Activated naive CD4-positive, alpha-beta T cell treated with anti-CD3 and anti-CD28 coated beads, Interleukin-2, amount 50 U/mL, for 16 hours (primary cell): Measurements from ENCODE around the gene GPX7.

Experiments used
- DNase-seq: peaks from one replicate; pipeline ENCODE4 v3.0.0-alpha.2; 2020

GPX7 gene

DNA sequence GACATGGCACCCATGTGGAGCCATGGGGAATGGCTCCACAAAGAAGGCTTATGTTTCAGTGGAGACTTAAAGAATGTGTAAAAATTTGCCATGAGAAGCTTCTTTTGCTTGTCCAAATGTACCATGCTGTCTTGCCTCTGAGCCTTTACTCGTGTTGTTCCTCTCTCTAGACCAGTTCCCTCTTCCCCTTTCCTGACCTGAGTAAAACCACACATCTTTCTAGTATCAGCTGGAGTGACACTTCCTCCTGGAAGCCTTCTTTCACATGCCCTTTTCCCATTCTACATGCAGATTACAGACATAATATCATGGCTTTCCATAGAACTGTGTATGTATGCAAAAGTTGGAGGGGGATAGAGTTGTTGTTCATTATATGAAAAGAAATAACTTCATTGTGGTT is 13.6 kb upstream of the GPX7 start:
- DNase-seq, result no peak

- DNase-seq, result no peak
These were observed 11.9 kb upstream of the GPX7 start for GRCh38 chr1:52590266-52590665.

DNA sequence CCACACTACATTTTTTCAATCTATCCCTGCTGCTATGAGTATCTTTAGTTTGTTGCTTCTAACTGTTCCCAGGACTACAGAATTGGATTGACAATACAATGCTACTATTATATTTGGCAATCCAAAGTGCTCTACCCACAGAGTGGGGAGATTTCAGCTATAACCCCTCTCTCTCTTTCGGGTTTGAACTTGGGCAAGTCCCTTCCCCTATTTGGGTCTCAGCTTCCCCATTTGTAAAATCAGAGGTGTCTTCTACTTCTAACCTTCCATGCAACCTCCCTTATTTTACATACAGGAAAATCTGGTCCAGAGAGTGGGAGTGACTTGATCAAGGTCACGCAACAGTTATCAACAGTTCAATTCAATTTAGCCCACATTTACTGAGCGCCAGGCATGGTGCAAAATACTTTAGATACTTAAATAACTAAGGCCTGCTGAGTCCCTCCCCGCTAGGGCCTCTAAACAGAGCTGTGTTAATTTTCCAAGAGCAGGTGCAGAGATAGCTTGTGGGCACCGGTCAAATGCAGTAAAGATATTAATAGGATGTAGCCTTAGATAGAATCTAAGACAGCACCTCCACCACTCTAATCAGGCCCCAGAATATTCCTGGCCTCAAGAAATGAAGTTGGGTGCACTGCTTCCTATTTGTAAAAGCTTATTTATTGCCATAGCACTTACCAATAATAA is 9.4 kb upstream of the GPX7 start:
- DNase-seq, result no peak

- no peak for DNase-seq
These were observed 8.7 kb upstream of the GPX7 start for GRCh38 chr1:52593495-52593894.

GRCh38 chr1:52595061-52595460 is 7.1 kb upstream of the GPX7 start:
- no peak for DNase-seq

GRCh38 chr1:52597912-52598311 is 4.3 kb upstream of the GPX7 start:
- no peak for DNase-seq

DNA sequence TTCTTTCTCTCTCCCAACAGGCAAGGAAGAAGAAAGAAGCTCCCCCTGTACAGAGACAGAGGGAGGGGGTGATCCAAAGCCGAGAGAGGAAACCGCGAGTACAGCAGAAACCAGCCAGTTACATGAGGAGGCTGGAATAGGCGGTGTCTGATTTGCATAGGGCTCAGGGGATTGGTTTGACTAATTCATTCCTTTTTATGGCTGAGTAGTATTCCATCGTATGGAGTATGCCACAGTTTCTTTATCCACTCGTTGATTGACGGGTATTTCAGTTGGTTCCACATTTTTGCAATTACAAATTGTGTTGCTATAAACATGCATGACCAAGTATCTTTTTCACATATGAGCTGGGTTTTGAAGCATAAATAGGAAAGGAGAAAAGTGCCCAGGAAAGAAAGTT is 3.4 kb upstream of the GPX7 start:
- DNase-seq, result no peak

DNA sequence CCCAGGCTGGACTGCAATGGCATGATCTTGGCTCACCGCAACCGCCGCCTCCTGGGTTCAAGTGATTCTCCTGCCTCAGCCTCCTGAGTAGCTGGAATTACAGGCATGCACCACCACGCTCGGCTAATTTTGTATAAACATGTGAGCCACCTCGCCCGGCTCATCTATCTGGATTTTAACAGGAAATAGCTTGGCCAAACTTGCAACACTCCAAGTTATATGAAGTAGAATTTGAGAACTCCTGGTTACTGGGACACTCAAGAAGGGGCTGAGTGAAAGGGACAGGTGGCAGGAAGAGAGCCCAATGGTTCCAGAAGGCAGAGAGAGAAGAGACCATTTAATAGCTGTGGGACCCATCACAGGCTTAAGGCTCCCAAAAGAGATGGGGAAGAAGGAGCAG is 2.9 kb upstream of the GPX7 start:
- no peak for DNase-seq

- no peak for DNase-seq
These were observed 1.5 kb upstream of the GPX7 start for GRCh38 chr1:52600533-52601179.

GRCh38 chr1:52601519-52601918 is 652 bp upstream of the GPX7 start:
- no peak for DNase-seq

- DNase-seq, result peak; percentile 15
These were observed 857 bp downstream of the GPX7 start for GRCh38 chr1:52602856-52603600.

DNA sequence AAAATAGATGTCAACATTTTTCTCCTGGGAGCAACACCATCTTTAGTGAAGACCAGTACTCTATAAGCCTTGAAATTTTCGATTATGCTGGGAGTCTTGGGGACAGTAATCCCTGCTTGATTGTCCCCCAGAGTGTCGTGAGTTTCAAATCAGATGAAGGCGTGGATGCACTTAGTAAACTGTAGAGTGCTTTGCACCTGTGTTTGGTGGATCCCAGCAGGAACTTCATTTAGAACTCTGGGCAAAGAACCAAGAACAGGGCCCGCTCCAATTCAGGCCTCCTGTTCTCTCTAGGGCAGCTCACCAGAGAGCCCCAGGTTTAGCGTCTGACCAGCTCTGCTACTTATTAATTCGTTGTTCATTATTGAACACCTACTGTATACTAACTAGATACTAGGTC is 1.5 kb downstream of the GPX7 start:
- no peak for DNase-seq

GRCh38 chr1:52604063-52604770 is 2.0 kb downstream of the GPX7 start:
- no peak for DNase-seq

DNA sequence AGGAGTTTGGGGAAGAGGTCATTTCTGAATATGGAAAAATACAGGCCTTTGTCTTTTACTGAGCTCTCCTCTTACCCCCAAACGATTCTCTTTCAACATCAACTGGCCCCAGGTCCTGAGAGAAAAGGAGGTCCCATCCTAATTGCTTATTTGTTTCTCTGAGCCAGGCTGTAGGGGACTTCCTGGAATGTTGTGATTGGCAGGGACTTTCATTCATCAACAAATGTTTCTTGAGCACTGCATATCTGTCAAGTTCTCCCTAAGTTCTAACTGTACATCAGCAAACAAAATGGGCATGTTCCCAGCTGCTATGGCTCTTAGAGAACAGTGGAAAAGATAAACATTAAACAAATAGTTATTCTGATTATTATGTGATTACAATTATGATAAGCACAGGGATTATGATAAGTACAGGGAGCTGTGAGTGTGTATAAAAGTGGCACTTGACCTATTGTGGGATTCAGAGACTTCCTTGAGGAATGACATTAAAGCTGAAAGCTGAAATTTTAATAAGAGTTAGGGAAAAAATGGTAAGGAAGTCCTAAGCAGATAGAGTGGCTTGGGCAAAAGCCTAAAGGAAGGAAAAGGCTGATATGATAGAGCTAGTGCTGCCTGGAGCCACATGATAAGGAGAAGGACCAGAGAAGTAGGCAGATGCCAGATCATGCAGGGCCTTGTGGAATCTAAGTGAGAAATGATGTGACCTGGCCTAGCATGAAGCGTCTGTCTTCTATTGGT is 11.6 kb downstream of the GPX7 start:
- DNase-seq, result no peak

DNA sequence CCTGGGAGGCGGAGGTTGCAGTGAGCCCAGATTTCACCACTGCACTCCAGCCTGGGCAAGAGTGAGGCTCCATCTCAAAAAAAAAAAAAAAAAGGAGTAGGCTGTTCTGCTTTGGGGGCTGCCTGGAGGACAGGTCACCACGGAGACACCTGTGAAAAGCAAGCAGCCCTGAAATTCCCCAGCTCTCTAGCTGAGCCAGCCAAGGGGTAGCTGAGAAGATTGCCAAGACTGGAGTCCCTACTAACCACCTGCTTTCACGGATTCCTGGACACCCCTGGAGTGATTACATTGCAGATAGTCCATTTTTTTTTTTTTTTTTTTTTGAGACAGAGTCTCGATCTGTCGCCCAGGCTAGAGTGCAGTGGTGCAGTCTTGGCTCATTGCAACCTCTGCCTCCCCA is 12.5 kb downstream of the GPX7 start:
- DNase-seq, result no peak

GRCh38 chr1:52615489-52616042 is 13.4 kb downstream of the GPX7 start:
- DNase-seq, result no peak

DNA sequence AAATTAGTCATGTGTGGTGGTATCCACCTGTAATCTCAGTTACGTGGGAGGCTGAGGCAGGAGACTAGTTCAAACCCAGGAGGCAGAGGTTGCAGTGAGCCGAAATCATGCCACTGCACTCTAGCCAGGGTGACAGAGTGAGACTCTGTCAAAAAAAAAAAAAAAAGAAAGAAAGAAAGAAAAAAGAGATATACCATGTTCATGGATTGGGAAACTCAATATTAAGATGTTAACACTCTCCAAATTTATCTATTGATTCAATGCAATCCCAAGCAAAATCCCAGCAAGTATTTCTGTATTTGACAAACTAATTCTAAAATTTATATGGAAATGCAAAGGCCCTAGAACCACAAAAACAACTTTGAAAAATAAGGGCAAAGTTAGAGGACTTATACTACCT is 19.8 kb downstream of the GPX7 start:
- no peak for DNase-seq

- no peak for DNase-seq
These were observed 21.6 kb downstream of the GPX7 start for GRCh38 chr1:52623812-52624211.

DNA sequence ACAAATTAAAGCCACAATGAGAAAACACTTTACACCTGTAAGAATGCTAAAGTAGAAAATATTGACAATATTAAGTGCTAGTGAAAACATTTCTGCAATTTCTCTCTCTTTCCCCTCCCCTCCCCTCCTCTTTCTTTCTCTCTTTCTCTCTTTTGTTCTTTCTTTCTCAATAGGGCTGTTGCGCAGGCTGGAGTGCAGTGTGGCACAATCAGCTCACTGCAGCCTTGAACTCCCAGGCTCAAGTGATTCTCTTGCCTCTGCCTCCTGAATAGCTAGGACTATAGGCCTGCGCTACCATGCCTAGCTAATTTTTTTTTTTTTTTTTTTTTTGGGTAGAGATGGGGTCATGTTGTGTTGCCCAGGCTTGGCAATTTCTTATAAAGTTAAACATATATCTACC is 24.9 kb downstream of the GPX7 start:
- no peak for DNase-seq

- no peak for DNase-seq
These were observed 26.6 kb downstream of the GPX7 start for GRCh38 chr1:52628614-52629324.

DNA sequence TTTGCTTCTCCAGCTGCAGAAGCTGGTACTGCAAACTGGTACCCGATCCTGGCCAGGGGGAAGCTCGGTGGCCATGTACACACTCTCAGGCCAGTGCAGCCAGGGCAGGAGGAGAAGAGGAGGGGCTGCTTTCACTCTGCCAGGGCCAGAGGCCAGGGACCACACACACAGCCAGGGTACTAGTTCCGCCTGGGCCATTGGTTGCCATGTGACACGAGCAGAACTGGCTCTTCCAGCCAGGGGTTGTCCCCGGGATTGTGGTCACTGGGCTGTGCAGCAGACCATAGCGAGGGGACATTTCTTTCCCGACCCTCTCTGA is 27.1 kb downstream of the GPX7 start:
- DNase-seq, result no peak

- no peak for DNase-seq
These were observed 27.5 kb downstream of the GPX7 start for GRCh38 chr1:52629667-52630066.
